Osteoblast (primary cell): ENCODE data around the gene ILK. TPM values are rescaled to one million over a fixed set of nuclear protein-coding genes. Genes with fewer than 3 reads are reported as not detected.

Experiments
- DNase-seq: peaks from one replicate; pipeline ENCODE4 v3.0.0; 2011; ENCODE audit warnings: low spot score, mixed read lengths; ENCODE audit not compliant: insufficient read length; ENCODE audit errors: missing footprints
- H2AFZ ChIP-seq: 2 replicates; pipeline ENCODE4 v1.6.0; 2011; ENCODE audit warnings: mild to moderate bottlenecking, low read length
- H3K27ac ChIP-seq: 2 replicates; pipeline ENCODE4 v1.5.1; 2011; ENCODE audit warnings: mild to moderate bottlenecking, low read depth, low read length, moderate library complexity
- H3K27me3 ChIP-seq: 2 replicates; pipeline ENCODE4 v1.6.0; 2012; ENCODE audit warnings: mild to moderate bottlenecking, control low read depth, inconsistent platforms, low read length, moderate library complexity; ENCODE audit not compliant: insufficient read depth
- H3K36me3 ChIP-seq: 2 replicates; pipeline ENCODE4 v1.5.1; 2011; ENCODE audit warnings: mild to moderate bottlenecking, low read length, control low read depth, moderate library complexity; ENCODE audit not compliant: insufficient read depth
- H3K4me1 ChIP-seq: 2 replicates; pipeline ENCODE4 v1.5.1; 2011; ENCODE audit warnings: mild to moderate bottlenecking, low read length, control low read depth, moderate library complexity; ENCODE audit not compliant: insufficient read depth
- H3K4me2 ChIP-seq: 2 replicates; pipeline ENCODE4 v1.6.0; 2011; ENCODE audit warnings: mild to moderate bottlenecking, low read length; ENCODE audit not compliant: insufficient read depth
- H3K4me3 ChIP-seq: fragments of 200-600 bp; sonication (generic); 3 replicates; pipeline ENCODE4 v1.5.1; 2012; ENCODE audit warnings: mild to moderate bottlenecking, low read length, inconsistent platforms; ENCODE audit not compliant: insufficient read depth
- H3K79me2 ChIP-seq: 2 replicates; pipeline ENCODE4 v1.6.0; 2012; ENCODE audit warnings: mild to moderate bottlenecking, low read length, control low read depth, inconsistent platforms; ENCODE audit not compliant: insufficient read depth
- H3K9me3 ChIP-seq: 2 replicates; pipeline ENCODE4 v1.5.1; 2011; ENCODE audit warnings: low read depth, low read length, control low read depth
- H4K20me1 ChIP-seq: 2 replicates; pipeline ENCODE4 v1.6.0; 2012; ENCODE audit warnings: mild to moderate bottlenecking, low read length, control low read depth; ENCODE audit not compliant: insufficient read depth
- CTCF ChIP-seq: IDR thresholded peaks from 2 replicates; pipeline ENCODE4 v1.5.1; 2011; ENCODE audit warnings: mild to moderate bottlenecking, low read depth, low read length, moderate library complexity; ENCODE audit errors: extremely low read depth
- total RNA-seq: library from RNA; depleted of rRNA; stranded (reverse); fragments of >200 nt; gene quantifications from 2 replicates; pipeline ENCODE4 v1.2.3, GENCODE V29; 2012

Gene ILK
- total RNA-seq, 1 donor: 176 TPM

GRCh38 chr11:6635082-6635932, 31.7 kb downstream of the ILK start:
- Histone ChIP-seq H3K36me3 (no peaks in the 10 kb centered on the region), H3K27ac (no peak overlapping the region), H2AFZ (peak overlapping the region; percentile 68), H4K20me1 (no peaks in the 10 kb centered on the region), H3K4me3 (no peak overlapping the region), H3K9me3 (no peaks in the 10 kb centered on the region), H3K79me2 (no peaks in the 10 kb centered on the region), H3K27me3 (no peaks in the 10 kb centered on the region), H3K4me2 (peak overlapping the region; percentile 7), H3K4me1 (peaks cover 21% of the 10 kb centered on the region)
- TF ChIP-seq CTCF: no peak
- DNase-seq: peak; percentile 89

GRCh38 chr11:6636480-6636879, 32.9 kb downstream of the ILK start:
- H4K20me1 ChIP-seq: no peaks in the 10 kb centered on the region
- H3K4me2 ChIP-seq: no peak overlapping the region

DNA sequence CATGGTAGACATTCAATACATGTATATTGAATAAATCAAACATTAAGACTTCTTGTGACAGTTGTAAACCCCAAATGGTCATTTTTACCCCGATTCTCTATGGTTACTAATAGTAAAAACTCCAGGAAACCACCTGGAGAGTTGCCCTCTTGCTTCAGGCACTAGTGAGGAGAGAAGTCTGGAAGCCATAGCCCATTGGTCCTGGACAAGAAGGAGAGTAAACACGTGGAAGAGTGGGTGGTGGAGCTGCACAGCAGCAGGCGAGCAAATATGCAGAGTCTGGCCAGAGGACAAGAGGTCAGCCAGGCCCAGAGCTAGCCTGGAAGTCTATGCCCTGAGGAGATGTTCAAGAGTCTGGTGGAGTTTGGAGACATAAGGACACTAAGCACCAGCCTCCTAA, 34.3 kb downstream of the ILK start:
- H2AFZ ChIP-seq: peak overlapping the region; percentile 44
- no peak for TF ChIP-seq CTCF
- H3K4me2 ChIP-seq: peak overlapping the region; percentile 19

More at GRCh38 chr11:6636480-6636879, 32.9 kb downstream of the ILK start:
- H3K9me3 ChIP-seq: no peaks in the 10 kb centered on the region
- H3K27ac ChIP-seq: no peak overlapping the region
- TF ChIP-seq CTCF: no peak
- no peak overlapping the region for H3K4me3 ChIP-seq
- H2AFZ ChIP-seq: no peak overlapping the region
- no peaks in the 10 kb centered on the region for H3K79me2 ChIP-seq
- no peaks in the 10 kb centered on the region for H3K36me3 ChIP-seq
- DNase-seq: no peak
- H3K4me1 ChIP-seq: peaks cover 21% of the 10 kb centered on the region
- no peaks in the 10 kb centered on the region for H3K27me3 ChIP-seq

GRCh38 chr11:6638429-6638828, 34.9 kb downstream of the ILK start:
- Histone ChIP-seq H3K9me3 (no peaks in the 10 kb centered on the region), H3K27me3 (peaks cover 8% of the 10 kb centered on the region), H4K20me1 (no peaks in the 10 kb centered on the region), H3K4me1 (peaks cover 21% of the 10 kb centered on the region), H3K36me3 (no peaks in the 10 kb centered on the region), H3K4me3 (no peak overlapping the region), H3K4me2 (peak overlapping the region; percentile 19), H2AFZ (no peak overlapping the region), H3K79me2 (no peaks in the 10 kb centered on the region), H3K27ac (no peak overlapping the region)
- no peak for DNase-seq
- no peak for TF ChIP-seq CTCF

More for the DNA sequence above, 34.3 kb downstream of the ILK start:
- no peaks in the 10 kb centered on the region for H3K36me3 ChIP-seq
- H3K4me1 ChIP-seq: peaks cover 21% of the 10 kb centered on the region
- DNase-seq: peak; percentile 95
- no peak overlapping the region for H3K4me3 ChIP-seq
- no peak overlapping the region for H3K27ac ChIP-seq
- no peaks in the 10 kb centered on the region for H3K9me3 ChIP-seq
- H3K79me2 ChIP-seq: no peaks in the 10 kb centered on the region
- H3K27me3 ChIP-seq: peaks cover 2% of the 10 kb centered on the region
- H4K20me1 ChIP-seq: no peaks in the 10 kb centered on the region
